Ishikawa (cell line): ENCODE results near the gene KRTAP21-3.
"Not testable (repeated sequence)": the region's sequence is repeated elsewhere in the genome, so short reads cannot be mapped to it uniquely, and the experiment has no call there.

Source experiments
- CEBPB ChIP-seq: IDR thresholded peaks from 2 replicates; pipeline ENCODE4 v1.6.1; 2012
- CREB1 ChIP-seq: IDR thresholded peaks from 2 replicates; pipeline ENCODE4 v1.6.1; 2012; ENCODE audit warnings: low read depth
- EGR1 ChIP-seq: IDR thresholded peaks from 2 replicates; pipeline ENCODE4 v1.6.1; 2012
- EP300 ChIP-seq: IDR thresholded peaks from 2 replicates; pipeline ENCODE4 v1.6.1; 2012; ENCODE audit warnings: borderline replicate concordance
- FOXM1 ChIP-seq: IDR thresholded peaks from 2 replicates; pipeline ENCODE4 v1.6.1; 2012; ENCODE audit warnings: low read depth, borderline replicate concordance
- MAX ChIP-seq: IDR thresholded peaks from 2 replicates; pipeline ENCODE4 v1.6.1; 2012
- NFIC ChIP-seq: IDR thresholded peaks from 2 replicates; pipeline ENCODE4 v1.6.1; 2012
- RAD21 ChIP-seq: IDR thresholded peaks from 2 replicates; pipeline ENCODE4 v1.6.1; 2012; ENCODE audit warnings: low read depth
- REST ChIP-seq: IDR thresholded peaks from 2 replicates; pipeline ENCODE4 v1.6.1; 2012; ENCODE audit warnings: low read depth, mild to moderate bottlenecking
- TAF1 ChIP-seq: IDR thresholded peaks from 2 replicates; pipeline ENCODE4 v1.6.1; 2012; ENCODE audit warnings: low read depth, mild to moderate bottlenecking
- TCF12 ChIP-seq: IDR thresholded peaks from 2 replicates; pipeline ENCODE4 v1.6.1; 2012; ENCODE audit warnings: low read depth
- TEAD4 ChIP-seq: IDR thresholded peaks from 2 replicates; pipeline ENCODE4 v1.6.1; 2012
- YY1 ChIP-seq: IDR thresholded peaks from 2 replicates; pipeline ENCODE4 v1.6.1; 2012; ENCODE audit warnings: low read depth
- ZBTB7A ChIP-seq: IDR thresholded peaks from 2 replicates; pipeline ENCODE4 v1.6.1; 2012; ENCODE audit warnings: low read depth
- TF ChIP-seq, protein P1 (sequence below): IDR thresholded peaks from 2 replicates; pipeline ENCODE4 v1.6.1; 2012

Gene KRTAP21-3

GRCh38 chr21:30718239-30718909 lies at the start of gene KRTAP21-3:
TSS of gene KRTAP21-3 (minus strand) at chr21:30718777. CDS start at chr21:30718759, 18 bp downstream.
- TF ChIP-seq RAD21 (no peak), REST (no peak), TEAD4 (no peak), TCF12 (no peak), YY1 (no peak), ZBTB7A (no peak), CEBPB (no peak), EP300 (no peak), CREB1 (no peak)
- TF ChIP-seq, protein P1, sequence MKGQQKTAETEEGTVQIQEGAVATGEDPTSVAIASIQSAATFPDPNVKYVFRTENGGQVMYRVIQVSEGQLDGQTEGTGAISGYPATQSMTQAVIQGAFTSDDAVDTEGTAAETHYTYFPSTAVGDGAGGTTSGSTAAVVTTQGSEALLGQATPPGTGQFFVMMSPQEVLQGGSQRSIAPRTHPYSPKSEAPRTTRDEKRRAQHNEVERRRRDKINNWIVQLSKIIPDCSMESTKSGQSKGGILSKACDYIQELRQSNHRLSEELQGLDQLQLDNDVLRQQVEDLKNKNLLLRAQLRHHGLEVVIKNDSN = no peak

DNA sequence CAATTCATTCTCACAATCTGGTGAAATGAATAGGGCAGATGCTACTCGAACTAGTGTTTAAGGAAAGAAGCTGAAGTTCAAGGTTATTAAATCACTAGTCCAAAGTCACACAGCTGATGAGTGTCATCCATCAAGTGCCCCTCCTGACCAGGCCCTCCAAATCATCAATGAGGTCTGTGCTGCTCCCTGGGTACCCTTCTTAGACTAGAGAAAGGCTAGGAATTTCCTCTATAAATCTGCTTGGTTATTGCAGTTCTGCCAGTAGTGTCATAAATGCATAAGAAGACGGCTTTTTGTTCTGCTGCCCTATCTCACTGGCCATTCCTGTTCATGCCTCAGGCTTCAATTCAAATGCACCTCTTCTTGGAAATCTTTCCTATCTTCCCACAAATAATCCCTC lies 42.2 kb upstream of the KRTAP21-3 start:
- TF ChIP-seq CREB1 (no peak), RAD21 (no peak), TEAD4 (no peak)

DNA sequence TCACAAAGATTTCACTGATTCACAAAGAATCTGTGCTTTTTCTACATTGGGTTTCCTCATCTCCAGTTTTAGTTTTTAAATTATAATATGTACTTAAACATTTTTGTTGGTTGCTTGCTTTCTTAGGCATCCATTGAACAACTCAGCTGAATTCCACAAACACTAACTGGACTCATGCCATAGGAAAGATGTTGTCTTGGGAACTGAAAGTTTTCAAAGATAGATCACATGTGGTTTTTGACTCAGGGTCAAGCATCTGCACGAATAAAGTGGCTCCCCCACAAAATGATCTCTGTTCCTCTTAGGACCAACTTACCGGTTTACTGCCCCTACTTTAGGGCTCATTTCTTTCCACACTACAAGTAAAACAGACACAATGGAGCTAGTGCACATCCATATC lies 39.7 kb upstream of the KRTAP21-3 start:
- TF ChIP-seq CEBPB (no peak), YY1 (no peak), EP300 (no peak), FOXM1 (no peak)

GRCh38 chr21:30755328-30755727 lies 36.8 kb upstream of the KRTAP21-3 start, which contains the start of gene KRTAP21-1:
TSS of gene KRTAP21-1 (minus strand) at chr21:30755428. CDS start at chr21:30755378, 50 bp downstream.
- TF ChIP-seq, protein P1 = not testable (repeated sequence)
- not testable (repeated sequence) for TF ChIP-seq NFIC, CEBPB

DNA sequence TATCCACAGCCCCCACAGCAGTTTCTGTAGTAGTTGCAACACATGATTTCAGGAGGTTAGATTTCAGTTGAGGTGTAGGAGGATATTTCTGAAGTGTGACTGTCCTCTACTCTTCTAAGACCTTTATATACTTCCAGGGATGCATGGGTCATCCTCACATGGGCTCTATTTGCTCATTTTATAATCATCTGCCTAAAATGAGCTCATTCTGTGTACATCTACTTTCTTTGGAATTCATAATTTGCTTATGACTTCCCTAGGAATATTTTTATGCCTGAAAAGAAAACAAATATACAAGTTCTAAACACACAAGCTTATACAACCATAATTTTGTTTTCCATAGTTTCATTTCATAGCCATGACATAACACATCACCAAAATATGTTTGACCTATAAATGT lies 28.6 kb upstream of the KRTAP21-3 start, which contains the start of gene KRTAP21-2:
Gene KRTAP21-2 (minus strand): TSS at position 101 of the 400 bp plus-strand sequence. CDS start 57 bp downstream, at position 44.
- TF ChIP-seq ZBTB7A (no peak), YY1 (no peak), TCF12 (no peak), EGR1 (no peak), TAF1 (no peak), TEAD4 (no peak), CREB1 (no peak), EP300 (no peak), MAX (no peak)
- TF ChIP-seq, protein P1 = no peak

- TF ChIP-seq RAD21 = no peak
- no peak for TF ChIP-seq NFIC
Observed at GRCh38 chr21:30740462-30740861, 21.9 kb upstream of the KRTAP21-3 start.

GRCh38 chr21:30733026-30733425 lies 14.4 kb upstream of the KRTAP21-3 start:
- TF ChIP-seq NFIC (no peak), TAF1 (no peak), EGR1 (no peak), RAD21 (peak; percentile 14; the same call in 1 of the 2 replicates)

DNA sequence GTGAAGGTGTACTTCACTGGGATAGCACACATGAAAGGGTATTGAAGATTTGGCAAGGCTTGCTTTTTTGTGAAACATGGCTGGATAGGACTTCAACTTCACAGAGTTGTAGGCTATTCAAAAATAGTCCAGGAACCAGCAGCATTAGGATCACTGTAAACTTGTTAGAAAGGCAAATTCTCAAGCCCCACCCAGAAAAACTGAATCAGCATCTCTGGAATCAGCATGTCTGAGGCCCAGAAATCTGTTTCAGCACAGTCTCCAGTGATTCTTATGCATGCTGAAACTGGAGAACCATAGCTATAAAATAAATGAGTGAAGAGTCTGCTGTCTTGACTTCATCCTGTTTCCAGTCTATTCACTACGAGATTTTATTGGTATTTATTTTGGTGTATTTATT lies 8.1 kb upstream of the KRTAP21-3 start:
- TF ChIP-seq CREB1 = no peak
- TF ChIP-seq, protein P1 = no peak
- no peak for TF ChIP-seq TAF1
- no peak for TF ChIP-seq RAD21
- TF ChIP-seq EGR1 = no peak
- no peak for TF ChIP-seq REST
